Measurements from ENCODE around the gene MRPL37. TPM values are rescaled to one million over a fixed set of nuclear protein-coding genes. Genes with fewer than 3 reads are reported as not detected.

Gene MRPL37
- total and polyA plus RNA-seq, 2 donors (not counting 3 experiments of a cell fraction or from before 2014, with no cell fraction given): 45.0 to 109 TPM

DNA sequence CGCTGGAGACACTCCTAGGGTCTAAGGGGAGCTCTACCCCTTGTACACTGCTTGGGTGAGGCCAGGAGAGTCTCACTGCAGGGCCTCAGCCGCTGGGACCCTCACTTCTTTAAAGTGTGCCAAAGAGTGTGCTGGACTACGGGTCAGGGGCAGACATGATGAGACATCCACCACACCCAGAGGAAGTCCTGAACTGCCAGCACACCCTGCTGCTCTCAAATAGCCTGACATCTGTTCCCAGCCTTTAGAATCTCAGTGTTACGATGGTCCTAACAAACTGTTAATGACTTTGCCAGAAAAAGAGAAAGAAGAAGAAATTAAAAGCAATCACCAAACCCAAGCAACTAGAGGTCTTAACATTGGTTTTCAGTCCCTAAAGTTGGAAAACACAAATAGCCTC, 49.0 kb downstream of the MRPL37 start:
- dilution Hi-C loops (cut with MboI; ENCODE audit: extremely low pct_ligation_motif_present, low sequenced_read_pairs): no loop called here
- CTCF ChIA-PET: interaction anchor here (1.9 kb wide), 1 partner anchor 127 kb away, joined by 5 read pairs; no protein-coding TSS in a partner anchor
- Histone ChIP-seq H3K9ac (replicated peaks; ENCODE audit: extremely low read depth, insufficient read depth, low read length) (no peak overlapping the region), H3K79me2 (ENCODE audit: control insufficient read depth, insufficient read depth, low read length) (no peaks in the 10 kb centered on the region), H3K4me1 (ENCODE audit: control insufficient read depth, extremely low read depth, insufficient read depth, low read length) (peaks cover 14% of the 10 kb centered on the region), H3K27ac (ENCODE audit: insufficient read depth, low read depth, low read length) (no peak overlapping the region), H2AFZ (ENCODE audit: low read depth, low read length) (no peak overlapping the region), H3K9me3 (replicated peaks; ENCODE audit: control insufficient read depth, insufficient read depth, low read length) (no peaks in the 10 kb centered on the region), H3K9me1 (replicated peaks; ENCODE audit: control insufficient read depth, extremely low read depth, insufficient read depth, low read length) (no peaks in the 10 kb centered on the region), H3K27me3 (ENCODE audit: control insufficient read depth in 2 of 2, insufficient read depth in 2 of 2, low read length in 2 of 2) (no peaks in the 10 kb centered on the region), H4K20me1 (replicated peaks; ENCODE audit: control insufficient read depth, extremely low read depth, insufficient read depth, low read length) (no peaks in the 10 kb centered on the region), H3K4me2 (ENCODE audit: insufficient read depth, low read length) (no peak overlapping the region), H3K36me3 (ENCODE audit: control insufficient read depth in 2 of 2, extremely low read depth in 1 of 2, insufficient read depth in 2 of 2, low read length in 2 of 2) (peaks cover 2 to 14% of the 10 kb centered on the region in 2 experiments), H3K4me3 (replicated peaks in 1 of 3; ENCODE audit: insufficient read depth in 1 of 3, low read depth in 1 of 3, low read length in 3 of 3) (no peak overlapping the region)
- intact Hi-C loops (cut with micrococcal nuclease): no loop called here
- BruUV-seq (replicated peaks): no TSS peak
- POLR2A ChIA-PET: no interaction called here
- FAIRE-seq (no peak), DNase-seq (ENCODE audit: low read depth, low spot score) (no peak)
- TF ChIP-seq POLR2A (IDR thresholded peaks at IDR 0.05; ENCODE audit: low read depth, low read length) (no peak), MYC (IDR thresholded peaks at IDR 0.05; ENCODE audit: low read depth, low read length) (no peak), POLR2AphosphoS5 (IDR thresholded peaks at IDR 0.05; ENCODE audit: insufficient read depth, low read depth, low read length) (no peak), JUN (IDR thresholded peaks at IDR 0.05; ENCODE audit: borderline replicate concordance, insufficient read depth, insufficient read length, low read depth) (no peak), EZH2 (IDR thresholded peaks at IDR 0.05; ENCODE audit: borderline replicate concordance, low read depth, low read length, severe bottlenecking) (no peak), MAX (IDR thresholded peaks at IDR 0.05; ENCODE audit: insufficient read depth, insufficient read length) (no peak), GATA2 (IDR thresholded peaks at IDR 0.05; ENCODE audit: insufficient read depth, insufficient read length, low read depth, low read length) (no peak), FOS (IDR thresholded peaks at IDR 0.05; ENCODE audit: borderline replicate concordance, insufficient read depth, low read length) (no peak)
- TF ChIP-seq, protein P1, sequence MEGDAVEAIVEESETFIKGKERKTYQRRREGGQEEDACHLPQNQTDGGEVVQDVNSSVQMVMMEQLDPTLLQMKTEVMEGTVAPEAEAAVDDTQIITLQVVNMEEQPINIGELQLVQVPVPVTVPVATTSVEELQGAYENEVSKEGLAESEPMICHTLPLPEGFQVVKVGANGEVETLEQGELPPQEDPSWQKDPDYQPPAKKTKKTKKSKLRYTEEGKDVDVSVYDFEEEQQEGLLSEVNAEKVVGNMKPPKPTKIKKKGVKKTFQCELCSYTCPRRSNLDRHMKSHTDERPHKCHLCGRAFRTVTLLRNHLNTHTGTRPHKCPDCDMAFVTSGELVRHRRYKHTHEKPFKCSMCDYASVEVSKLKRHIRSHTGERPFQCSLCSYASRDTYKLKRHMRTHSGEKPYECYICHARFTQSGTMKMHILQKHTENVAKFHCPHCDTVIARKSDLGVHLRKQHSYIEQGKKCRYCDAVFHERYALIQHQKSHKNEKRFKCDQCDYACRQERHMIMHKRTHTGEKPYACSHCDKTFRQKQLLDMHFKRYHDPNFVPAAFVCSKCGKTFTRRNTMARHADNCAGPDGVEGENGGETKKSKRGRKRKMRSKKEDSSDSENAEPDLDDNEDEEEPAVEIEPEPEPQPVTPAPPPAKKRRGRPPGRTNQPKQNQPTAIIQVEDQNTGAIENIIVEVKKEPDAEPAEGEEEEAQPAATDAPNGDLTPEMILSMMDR (IDR thresholded peaks at IDR 0.05; ENCODE audit: extremely low read depth in 1 of 2, insufficient read depth in 1 of 2, low read depth in 1 of 2, low read length in 2 of 2): no peak

Data from endothelial cell of umbilical vein (primary cell).